Stimulated activated CD8-positive, alpha-beta memory T cell treated with anti-CD3 and anti-CD28 coated beads, Interleukin-12 subunit alpha, Interleukin-12 subunit beta, amount 100 ng/mL, for 4 hours (primary cell): ENCODE results near the gene CNTNAP2.

Experiments
- DNase-seq: peaks from one replicate; pipeline ENCODE4 v3.0.0-alpha.2; 2020; ENCODE audit warnings: low read depth

The CNTNAP2 gene

GRCh38 chr7:147136352-147136751 is 1019.8 kb downstream of the CNTNAP2 start:
- no peak for DNase-seq

DNA sequence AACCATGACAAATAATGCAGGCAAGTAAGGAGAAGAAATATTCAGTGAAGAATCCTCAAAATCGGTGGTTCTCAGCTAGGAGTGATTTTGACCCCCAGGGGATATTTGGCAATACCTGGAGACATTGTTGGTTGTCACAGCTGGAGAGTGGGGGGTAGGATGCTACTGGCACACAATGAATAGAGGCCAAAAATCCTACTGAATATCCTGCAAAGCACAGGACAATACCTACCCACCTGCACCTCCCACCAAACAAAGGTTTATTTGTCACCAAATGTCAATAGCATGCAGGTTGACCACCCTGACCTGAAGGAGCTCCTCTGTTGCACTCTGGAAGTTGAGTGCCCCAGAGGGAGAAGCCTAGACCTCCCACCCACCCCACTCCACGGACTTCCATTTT is 1028.6 kb downstream of the CNTNAP2 start:
- no peak for DNase-seq

GRCh38 chr7:147146169-147146568 is 1029.6 kb downstream of the CNTNAP2 start:
- DNase-seq = no peak

DNA sequence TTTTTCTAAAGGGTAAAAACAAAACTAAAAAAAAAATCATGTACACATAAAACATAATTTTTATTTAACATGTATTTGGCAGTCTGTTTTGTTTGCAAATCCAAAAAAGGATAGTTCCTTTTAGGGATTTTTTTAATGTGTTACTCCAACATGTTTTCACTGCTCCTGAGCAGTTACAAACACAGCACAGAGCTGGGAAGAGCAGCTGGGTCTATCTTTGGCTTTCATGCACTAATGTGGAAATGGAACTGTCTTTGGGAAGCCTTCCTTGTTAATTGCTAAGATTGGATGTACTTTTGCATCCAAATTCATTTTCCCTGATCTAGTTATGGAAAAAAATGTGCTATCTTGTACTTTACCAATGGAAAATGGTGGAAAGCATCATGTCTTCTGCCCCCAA is 1035.1 kb downstream of the CNTNAP2 start:
- no peak for DNase-seq

DNA sequence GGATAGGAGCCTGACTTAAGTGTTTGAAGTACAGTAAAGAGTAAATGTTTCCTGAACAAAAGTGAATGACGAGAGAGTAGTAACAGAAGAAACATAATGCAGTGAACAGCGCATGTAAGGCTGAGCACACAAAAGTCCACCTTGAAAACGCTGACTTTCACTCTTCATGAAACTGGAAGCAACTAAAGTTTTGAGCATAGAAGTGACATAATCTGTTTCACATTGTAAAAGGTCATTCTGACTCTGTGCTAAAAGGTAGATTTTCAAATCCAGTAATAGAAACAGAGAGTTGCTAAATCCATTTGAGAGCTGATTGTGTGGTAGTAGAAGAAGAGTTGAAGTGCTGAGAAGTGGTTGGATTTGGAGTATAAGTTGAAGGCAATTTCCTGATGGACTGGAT is 1037.0 kb downstream of the CNTNAP2 start:
- DNase-seq = no peak

- no peak for DNase-seq
Measured at GRCh38 chr7:147161405-147161804, 1044.8 kb downstream of the CNTNAP2 start.

DNA sequence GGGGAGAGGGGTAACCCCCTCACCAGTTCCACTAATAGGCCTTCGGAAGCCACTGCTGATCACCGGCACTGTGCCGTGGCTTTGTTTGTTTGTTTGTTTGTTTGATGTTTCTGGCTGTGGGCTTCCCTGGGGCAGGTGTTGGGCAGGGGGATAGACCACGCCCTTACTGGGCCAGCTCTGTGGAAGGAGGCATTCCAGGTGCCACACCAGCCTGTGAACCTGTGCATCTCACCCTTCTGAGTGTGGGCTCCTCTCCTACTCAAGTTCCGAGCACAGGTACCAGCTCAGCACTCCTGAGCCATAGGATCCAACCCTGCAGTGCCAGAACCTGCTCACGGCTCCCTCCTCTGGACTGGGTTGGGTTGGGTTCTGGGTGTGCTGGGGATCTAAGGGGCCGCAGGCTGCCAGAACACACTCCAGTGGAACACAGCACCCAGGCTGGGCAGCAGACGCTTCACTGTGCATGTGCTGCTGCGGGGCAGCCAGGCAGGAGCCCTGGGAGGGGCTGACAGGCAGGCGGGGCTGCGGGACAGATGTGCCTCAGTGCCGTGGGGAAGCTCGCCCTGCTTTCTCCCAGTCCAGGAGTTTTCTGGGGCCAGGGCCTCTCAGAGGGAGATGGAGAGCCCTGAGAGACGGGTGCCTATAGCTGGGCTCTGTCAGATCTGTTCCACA is 1053.9 kb downstream of the CNTNAP2 start:
- DNase-seq = no peak

DNA sequence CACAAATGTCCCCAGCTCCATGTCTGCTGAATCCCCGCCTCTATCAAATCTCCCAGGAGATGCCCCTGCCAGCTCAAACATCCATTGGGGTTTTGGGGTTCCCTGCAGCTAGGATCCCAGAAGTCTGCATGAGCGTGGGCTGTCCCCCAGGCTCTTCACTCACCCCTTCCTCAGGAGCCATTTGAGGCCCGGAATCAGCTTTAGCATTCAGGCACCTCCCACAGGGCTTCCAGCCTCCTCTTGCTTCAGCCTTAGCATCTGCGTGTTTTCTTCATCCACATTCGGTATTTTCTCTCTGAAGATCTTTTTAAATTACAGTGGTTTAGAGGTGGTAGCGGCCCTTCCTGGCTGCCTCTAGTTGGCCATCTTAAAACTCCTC is 1054.4 kb downstream of the CNTNAP2 start:
- no peak for DNase-seq

- DNase-seq = no peak
Measured at GRCh38 chr7:147173883-147174282, 1057.3 kb downstream of the CNTNAP2 start.

DNA sequence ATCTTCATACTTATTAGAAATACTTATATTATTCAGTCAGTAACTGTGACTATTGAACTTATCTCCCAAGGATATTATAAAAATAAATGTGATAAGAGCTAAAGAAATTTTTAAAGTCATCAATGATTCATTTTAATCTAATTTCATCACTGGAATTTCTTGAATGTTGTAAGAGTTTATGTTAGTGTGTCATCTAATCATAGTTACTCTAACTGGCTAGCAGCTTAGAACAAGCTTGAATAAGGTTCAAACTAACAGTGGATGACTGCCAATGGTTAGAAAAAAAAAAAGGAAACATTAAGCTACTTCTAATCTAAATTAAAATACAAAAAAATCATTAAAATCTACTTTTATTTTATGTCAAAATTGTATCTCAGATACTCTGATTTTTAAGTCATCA is 1066.3 kb downstream of the CNTNAP2 start:
- DNase-seq = no peak

- no peak for DNase-seq
Measured at GRCh38 chr7:147183276-147183675, 1066.7 kb downstream of the CNTNAP2 start.

- no peak for DNase-seq
Measured at GRCh38 chr7:147188467-147188866, 1071.9 kb downstream of the CNTNAP2 start.

DNA sequence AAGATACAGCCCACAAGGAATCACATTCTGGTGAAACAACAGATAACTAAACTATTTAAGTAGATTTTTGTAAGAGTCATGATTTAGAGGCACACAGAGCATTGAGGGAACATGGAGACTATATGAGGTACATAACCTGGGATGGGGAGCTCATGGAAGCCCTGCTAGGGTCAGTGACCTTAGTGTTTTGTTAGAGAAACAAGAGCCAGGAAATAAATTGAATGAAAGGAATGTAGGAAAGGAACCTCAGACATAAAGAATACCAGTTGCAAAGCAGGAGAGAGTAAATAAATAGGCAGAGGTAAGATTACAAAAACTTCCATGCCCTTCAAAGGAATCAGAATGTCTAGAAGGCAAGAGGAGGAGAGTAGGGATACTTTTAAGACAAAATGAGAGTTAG is 1076.9 kb downstream of the CNTNAP2 start:
- no peak for DNase-seq

DNA sequence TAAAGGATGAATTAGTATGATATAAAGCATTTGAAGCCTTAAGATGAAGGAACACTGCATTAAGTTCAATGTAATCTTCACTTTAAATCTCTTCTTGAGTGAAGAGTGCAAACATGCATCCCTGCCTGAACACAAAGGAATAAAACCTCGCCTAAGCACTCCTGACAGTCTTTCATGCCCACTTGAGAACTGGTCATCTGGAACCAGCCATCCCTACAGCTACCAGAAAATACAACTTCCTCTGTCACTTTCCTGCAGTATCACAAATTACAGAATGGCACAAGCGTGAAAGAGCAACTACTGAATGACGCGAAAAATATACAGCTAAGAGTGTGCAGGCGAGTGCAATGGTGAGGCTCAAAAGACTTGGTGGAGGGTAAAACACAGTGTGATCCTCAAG is 1079.9 kb downstream of the CNTNAP2 start:
- DNase-seq = no peak

DNA sequence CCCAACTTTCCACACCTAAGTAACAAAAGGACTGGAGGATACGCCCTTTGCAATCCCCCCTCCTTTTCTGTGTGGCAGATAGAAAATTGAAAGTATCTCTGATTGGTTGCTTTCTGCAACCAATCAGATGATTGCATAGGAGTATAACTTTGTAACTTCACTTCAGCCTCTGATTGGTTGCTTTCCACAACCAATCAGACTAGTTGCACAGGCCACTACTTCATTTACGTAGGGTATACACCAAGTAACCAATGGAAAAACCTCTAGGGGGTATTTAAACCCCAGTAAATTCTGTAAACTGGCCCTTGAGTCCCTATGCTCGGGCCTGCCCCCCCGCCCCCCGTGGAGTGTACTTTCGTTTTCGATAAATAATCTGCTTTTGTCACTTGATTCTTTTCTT is 1080.4 kb downstream of the CNTNAP2 start:
- DNase-seq = no peak

DNA sequence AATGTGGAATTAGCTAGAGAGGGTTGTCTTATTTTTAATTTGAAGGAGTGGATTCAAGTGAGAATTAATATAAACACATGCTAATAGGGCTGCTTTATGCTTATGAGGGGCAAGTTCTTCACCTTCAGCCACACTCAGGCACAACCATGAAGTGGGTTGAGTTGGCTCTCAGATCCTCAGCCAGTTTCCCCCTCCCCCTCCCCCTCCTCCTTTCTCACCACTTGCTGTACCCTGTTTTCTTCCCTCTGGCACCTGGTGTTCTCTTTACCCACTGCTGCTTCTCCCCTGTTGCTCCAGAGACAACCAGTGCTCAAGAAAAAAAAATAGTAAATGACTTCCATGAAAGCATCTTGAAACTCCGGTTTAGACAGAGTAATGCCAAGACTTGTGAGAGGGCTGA is 1083.3 kb downstream of the CNTNAP2 start:
- no peak for DNase-seq

DNA sequence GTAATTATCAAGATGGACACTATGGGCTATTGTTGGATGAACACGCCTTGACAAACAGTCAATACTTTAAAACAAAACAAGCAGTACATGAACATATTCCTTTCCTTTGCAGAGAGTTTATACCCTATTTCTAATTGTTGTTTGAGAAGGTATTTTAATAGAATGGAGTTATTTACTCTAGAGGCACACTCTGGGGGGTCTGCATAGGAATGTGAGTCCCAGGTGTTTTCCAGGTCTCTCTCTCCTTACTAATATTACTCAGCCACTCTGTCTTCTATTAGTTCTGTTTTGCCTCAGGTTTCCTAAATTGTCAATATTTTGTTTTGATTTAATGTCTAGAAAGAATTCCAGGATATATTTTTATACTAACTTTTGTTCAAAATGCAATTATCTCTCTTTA is 1091.4 kb downstream of the CNTNAP2 start:
- no peak for DNase-seq

- no peak for DNase-seq
Measured at GRCh38 chr7:147231275-147231674, 1114.7 kb downstream of the CNTNAP2 start.

DNA sequence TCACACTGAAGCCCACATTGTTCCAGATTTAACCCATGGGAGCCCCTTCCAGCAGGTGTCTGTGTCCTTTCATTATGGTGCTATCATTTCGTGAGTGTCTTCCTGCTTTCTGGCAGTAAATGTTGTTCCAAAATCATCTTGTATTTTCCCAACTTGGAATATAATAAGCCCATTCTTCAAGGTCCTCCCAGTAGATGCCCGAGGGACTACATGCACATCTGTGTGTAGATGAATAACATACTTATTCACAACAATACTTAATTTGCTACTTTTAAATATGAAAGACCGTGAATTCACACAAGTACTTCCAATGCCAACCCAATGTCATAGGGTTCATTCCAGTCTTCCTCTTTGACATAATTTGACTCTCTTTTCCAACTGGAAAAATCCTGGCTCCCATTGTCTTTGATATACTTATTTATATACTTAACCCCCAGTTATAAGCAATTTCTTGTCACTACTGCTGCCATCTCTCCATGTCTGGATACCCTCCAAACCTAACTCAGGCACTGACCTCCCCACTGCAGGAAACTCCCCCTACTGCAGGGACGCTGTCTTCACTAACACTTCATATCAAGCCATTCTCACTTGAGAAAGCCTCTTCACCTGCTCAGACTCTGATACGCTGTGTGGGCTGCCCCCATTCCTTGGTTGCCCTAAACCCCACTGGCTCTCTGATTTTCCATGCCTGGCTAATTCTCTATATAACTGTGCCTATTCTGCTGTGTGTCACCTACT is 1119.2 kb downstream of the CNTNAP2 start:
- DNase-seq = no peak

GRCh38 chr7:147240468-147240867 is 1123.9 kb downstream of the CNTNAP2 start:
- DNase-seq = no peak

GRCh38 chr7:147245274-147245673 is 1128.7 kb downstream of the CNTNAP2 start:
- DNase-seq = no peak

- DNase-seq = no peak
Measured at GRCh38 chr7:147249956-147250355, 1133.4 kb downstream of the CNTNAP2 start.

GRCh38 chr7:147251751-147252325 is 1135.2 kb downstream of the CNTNAP2 start:
- no peak for DNase-seq

GRCh38 chr7:147261693-147262092 is 1145.1 kb downstream of the CNTNAP2 start:
- DNase-seq = no peak
